IMR-90 (cell line): ENCODE results near the gene KCNIP1. TPM values are rescaled to one million over a fixed set of nuclear protein-coding genes. Genes with fewer than 3 reads are reported as not detected.

Source experiments
- ATAC-seq: fragments of 200-7000 bp; cut with Tn5 transposase; 2 replicates; pipeline ENCODE4 v1.9.1; 2020; ENCODE audit warnings: low read depth, mild to moderate bottlenecking, moderate library complexity
- BruUV-seq: library from RNA; stranded (reverse); fragments of 400-500 nt; replicated peaks from 2 replicates; lab custom pipeline; 2021; lab: Mats Ljungman, UMichigan
- CTCF ChIA-PET: fragments of 300-600 bp; formaldehyde crosslinking; extraction: SDS; loops from one replicate; lab custom pipeline; 2021; ENCODE audit warnings: antibody characterized with exemption; lab: Yijun Ruan, JAX
- POLR2A ChIA-PET: fragments of 300-600 bp; sonication (Branson Sonifier 250); formaldehyde crosslinking; loops from one replicate; lab custom pipeline; 2022; ENCODE audit warnings: antibody characterized with exemption; ENCODE audit not compliant: unreplicated experiment; lab: Charles Lee
- DNase-seq: peaks from one replicate; pipeline ENCODE4 v3.0.0; 2013
- H2AFZ ChIP-seq: replicated peaks from 2 replicates; pipeline ENCODE3; 2013; ENCODE audit warnings: low read length, mild to moderate bottlenecking; ENCODE audit not compliant: poor library complexity
- H2AK5ac ChIP-seq: 2 replicates; pipeline ENCODE4 v1.6.1; 2013; ENCODE audit warnings: low read depth, low read length, inconsistent platforms
- H2AK9ac ChIP-seq: replicated peaks from 2 replicates; pipeline ENCODE3; 2013; ENCODE audit warnings: mild to moderate bottlenecking, low read depth, low read length, moderate library complexity; ENCODE audit not compliant: poor library complexity
- H2BK120ac ChIP-seq: 2 replicates; pipeline ENCODE4 v1.6.1; 2013; ENCODE audit warnings: low read depth, low read length, inconsistent platforms
- H2BK15ac ChIP-seq: 3 replicates; pipeline ENCODE4 v1.6.1; 2013; ENCODE audit warnings: low read depth, low read length, inconsistent platforms
- H2BK20ac ChIP-seq: 2 replicates; pipeline ENCODE4 v1.6.1; 2013; ENCODE audit warnings: low read depth, mild to moderate bottlenecking, inconsistent platforms, low read length, moderate library complexity
- H2BK5ac ChIP-seq: 2 replicates; pipeline ENCODE4 v1.6.1; 2013; ENCODE audit warnings: mild to moderate bottlenecking, low read depth, low read length, inconsistent platforms; ENCODE audit not compliant: poor library complexity, severe bottlenecking
- H3K14ac ChIP-seq: replicated peaks from 2 replicates; pipeline ENCODE4 v1.6.1; 2013; ENCODE audit warnings: low read depth, low read length, inconsistent platforms
- H3K18ac ChIP-seq: 2 replicates; pipeline ENCODE4 v1.6.1; 2013; ENCODE audit warnings: low read depth, low read length, control low read depth
- H3K23ac ChIP-seq: 2 replicates; pipeline ENCODE4 v1.6.1; 2013; ENCODE audit warnings: low read depth, low read length, inconsistent platforms
- H3K27ac ChIP-seq: 2 replicates; pipeline ENCODE4 v1.5.1; 2013; ENCODE audit warnings: mild to moderate bottlenecking, control low read depth, low read length; ENCODE audit not compliant: insufficient read depth
- H3K27me3 ChIP-seq: 2 replicates; pipeline ENCODE4 v1.6.1; 2013; ENCODE audit warnings: low read length; ENCODE audit not compliant: control insufficient read depth, insufficient read depth
- H3K36me3 ChIP-seq: 2 replicates; pipeline ENCODE4 v1.6.1; 2013; ENCODE audit warnings: low read length, mixed read lengths; ENCODE audit not compliant: control insufficient read depth, insufficient read depth
- H3K4ac ChIP-seq: 2 replicates; pipeline ENCODE4 v1.6.1; 2013; ENCODE audit warnings: low read depth, low read length, inconsistent platforms
- H3K4me1 ChIP-seq: 2 replicates; pipeline ENCODE4 v1.6.1; 2013; ENCODE audit warnings: low read length, mixed read lengths; ENCODE audit not compliant: control insufficient read depth, insufficient read depth
- H3K4me2 ChIP-seq: 2 replicates; pipeline ENCODE4 v1.6.1; 2013; ENCODE audit warnings: low read depth, mild to moderate bottlenecking, control low read depth, low read length, moderate library complexity
- H3K4me3 ChIP-seq: 2 replicates; pipeline ENCODE4 v1.5.1; 2013; ENCODE audit warnings: low read depth, mild to moderate bottlenecking, control low read depth, low read length, moderate library complexity; ENCODE audit not compliant: insufficient read depth
- H3K56ac ChIP-seq: 2 replicates; pipeline ENCODE4 v1.6.1; 2013; ENCODE audit warnings: low read length, inconsistent platforms; ENCODE audit not compliant: insufficient read depth; ENCODE audit errors: extremely low read depth
- H3K79me1 ChIP-seq, 2 experiments: 2 replicates each; pipeline ENCODE4 v1.6.1; 2013; ENCODE audit warnings: low read length in 2 of 2, inconsistent platforms in 1 of 2, low read depth in 1 of 2
- H3K9ac ChIP-seq: 2 replicates; pipeline ENCODE4 v1.6.1; 2013; ENCODE audit warnings: low read depth, low read length, control low read depth
- H3K9me1 ChIP-seq: 2 replicates; pipeline ENCODE4 v1.6.1; 2013; ENCODE audit warnings: low read length, inconsistent platforms; ENCODE audit not compliant: insufficient read depth
- H3K9me3 ChIP-seq: 2 replicates; pipeline ENCODE4 v1.6.1; 2013; ENCODE audit warnings: low read length; ENCODE audit not compliant: control insufficient read depth, insufficient read depth
- H4K20me1 ChIP-seq: 2 replicates; pipeline ENCODE4 v1.6.1; 2013; ENCODE audit warnings: low read length, inconsistent platforms; ENCODE audit not compliant: insufficient read depth
- H4K5ac ChIP-seq: 2 replicates; pipeline ENCODE4 v1.6.1; 2013; ENCODE audit warnings: mild to moderate bottlenecking, low read depth, low read length, control low read depth
- H4K8ac ChIP-seq, 2 experiments: 2 replicates each; pipeline ENCODE4 v1.6.1; 2013; ENCODE audit warnings: low read depth in 2 of 2, low read length in 2 of 2, control low read depth in 1 of 2, inconsistent platforms in 1 of 2
- H4K91ac ChIP-seq: 2 replicates; pipeline ENCODE4 v1.6.1; 2013; ENCODE audit warnings: low read depth, low read length, inconsistent platforms; ENCODE audit not compliant: insufficient read depth
- BHLHE40 ChIP-seq: fragments of 150-350 bp; IDR thresholded peaks from 2 replicates; pipeline ENCODE4 v1.6.1; 2016; ENCODE audit warnings: mild to moderate bottlenecking, low read depth, low read length
- CEBPB ChIP-seq: IDR thresholded peaks from 2 replicates; pipeline ENCODE4 v1.6.1; 2012; ENCODE audit warnings: low read depth, low read length, improper control_type of control experiment
- CTCF ChIP-seq: conservative IDR thresholded peaks from 2 replicates; pipeline ENCODE4 v1.5.1; 2012; ENCODE audit warnings: mild to moderate bottlenecking, low read depth, low read length, improper control_type of control experiment
- ELK1 ChIP-seq: fragments of 150-350 bp; IDR thresholded peaks from 2 replicates; pipeline ENCODE4 v1.6.1; 2016; ENCODE audit warnings: low read depth, mild to moderate bottlenecking, low read length, moderate library complexity, borderline replicate concordance
- FOS ChIP-seq: fragments of 150-350 bp; IDR thresholded peaks from 2 replicates; pipeline ENCODE4 v1.6.1; 2016; ENCODE audit warnings: low read depth, low read length
- MAFK ChIP-seq: IDR thresholded peaks from 2 replicates; pipeline ENCODE4 v1.6.1; 2012; ENCODE audit warnings: low read depth, low read length, improper control_type of control experiment
- MAZ ChIP-seq: IDR thresholded peaks from 2 replicates; pipeline ENCODE4 v1.6.1; 2012; ENCODE audit warnings: low read depth, mild to moderate bottlenecking, low read length, improper control_type of control experiment, moderate library complexity, borderline replicate concordance
- MXI1 ChIP-seq: IDR thresholded peaks from 2 replicates; pipeline ENCODE4 v1.6.1; 2012; ENCODE audit warnings: low read depth, mild to moderate bottlenecking, low read length, moderate library complexity, borderline replicate concordance
- NFE2L2 ChIP-seq: fragments of 150-350 bp; IDR thresholded peaks from 2 replicates; pipeline ENCODE4 v1.6.1; 2016; ENCODE audit warnings: low read depth, mild to moderate bottlenecking, low read length
- POLR2A ChIP-seq: IDR thresholded peaks from 2 replicates; pipeline ENCODE4 v1.6.1; 2012; ENCODE audit warnings: mild to moderate bottlenecking, low read depth, low read length
- RCOR1 ChIP-seq: IDR thresholded peaks from 2 replicates; pipeline ENCODE4 v1.6.1; 2012; ENCODE audit warnings: mild to moderate bottlenecking, low read length, improper control_type of control experiment; ENCODE audit not compliant: insufficient replicate concordance
- RFX5 ChIP-seq: IDR thresholded peaks from 2 replicates; pipeline ENCODE4 v1.8.0; 2012; ENCODE audit warnings: low read depth, mild to moderate bottlenecking, low read length, moderate library complexity
- USF2 ChIP-seq: fragments of 150-350 bp; IDR thresholded peaks from 2 replicates; pipeline ENCODE4 v1.6.1; 2017; ENCODE audit warnings: mild to moderate bottlenecking, antibody characterized with exemption, low read length, low read depth
- WGBS, 2 experiments: methylation state at CpG; one replicate each; pipeline versions ENCODE4 v1.1.5 to v1.1.7; 2013; ENCODE audit warnings: missing lambda C conversion rate in 2 of 2; ENCODE audit not compliant: insufficient read length in 1 of 2; ENCODE audit errors: extremely low coverage in 2 of 2; 5-methylcytosine and 5-hydroxymethylcytosine counted together
- dilution Hi-C: fragments of 300-500 bp; cut with HindIII; formaldehyde crosslinking; loops from one replicate; pipeline ENCODE4 v1.14.3; 2018; ENCODE audit warnings: low sequenced_read_pairs; ENCODE audit not compliant: unreplicated experiment
- in situ Hi-C: fragments of 300-500 bp; cut with MboI; formaldehyde crosslinking; loops from 3 replicates; pipeline ENCODE4 v1.14.3; 2019; ENCODE audit warnings: low sequenced_read_pairs, inconsistent platforms, mixed read lengths
- intact Hi-C: fragments of 100-400 bp; cut with micrococcal nuclease; formaldehyde crosslinking; loops from 2 replicates; pipeline ENCODE4 v1.10.0; 2022
- polyA plus RNA-seq, 3 experiments: library from polyadenylated mRNA; depleted of rRNA; stranded (reverse); fragments of >200 nt; gene quantifications; 2 replicates each; pipeline ENCODE4 v1.2.3, GENCODE V29; 2012; ENCODE audit warnings: low replicate concordance in 1 of 3
- total RNA-seq: library from RNA; depleted of rRNA; stranded (reverse); fragments of >200 nt; gene quantifications from 2 replicates; pipeline ENCODE4 v1.2.3, GENCODE V29; 2012

KCNIP1 gene
- total and polyA plus RNA-seq, 2 of the 4 experiments (the other 2 are of a cell fraction): not detected

GRCh38 chr5:170501931-170502330 is 1.9 kb upstream of the KCNIP1 start:
- H4K20me1 ChIP-seq: no peaks in the 10 kb centered on the region
- TF ChIP-seq MXI1 (no peak), FOS (no peak), BHLHE40 (no peak), RCOR1 (no peak), NFE2L2 (no peak), ELK1 (no peak), POLR2A (no peak), CEBPB (no peak), CTCF (no peak), USF2 (no peak), MAFK (no peak), MAZ (no peak), RFX5 (no peak)
- no peak overlapping the region for H4K8ac ChIP-seq
- DNase-seq: no peak
- no peak overlapping the region for H3K9ac ChIP-seq
- no peak overlapping the region for H3K27ac ChIP-seq
- H3K9me3 ChIP-seq: no peaks in the 10 kb centered on the region
- H3K4me1 ChIP-seq: no peaks in the 10 kb centered on the region
- H2AFZ ChIP-seq: no peak overlapping the region
- CTCF ChIA-PET: no interaction called here
- no peak for ATAC-seq
- H2AK9ac ChIP-seq: no peak overlapping the region
- in situ Hi-C loops: no loop called here
- H3K79me1 ChIP-seq: no peaks in the 10 kb centered on the region
- no peak overlapping the region for H4K5ac ChIP-seq
- no TSS peak for BruUV-seq
- peaks cover 33% of the 10 kb centered on the region for H3K27me3 ChIP-seq
- dilution Hi-C loops: no loop called here
- H3K4me3 ChIP-seq: no peak overlapping the region
- 50% methylated on average over 1 of the region's 2 CpGs; no CpG with 5 or more reads in 1 of the 2 experiments for WGBS, 2 experiments
- no peak overlapping the region for H4K91ac ChIP-seq
- no peak overlapping the region for H3K4ac ChIP-seq
- no peak overlapping the region for H2BK15ac ChIP-seq
- no peak overlapping the region for H2BK5ac ChIP-seq
- H3K36me3 ChIP-seq: no peaks in the 10 kb centered on the region
- intact Hi-C loops: no loop called here
- no peak overlapping the region for H3K23ac ChIP-seq
- H3K9me1 ChIP-seq: no peaks in the 10 kb centered on the region
- H2BK120ac ChIP-seq: no peak overlapping the region
- H2BK20ac ChIP-seq: no peak overlapping the region
- H3K18ac ChIP-seq: no peak overlapping the region
- no peak overlapping the region for H3K56ac ChIP-seq
- no peak overlapping the region for H2AK5ac ChIP-seq
- POLR2A ChIA-PET: no interaction called here
- H3K14ac ChIP-seq: no peak overlapping the region
- no peak overlapping the region for H3K4me2 ChIP-seq
